G401.6 (cell line): ENCODE results near the gene CORO2A.
"Not testable (repeated sequence)": the region's sequence is repeated elsewhere in the genome, so short reads cannot be mapped to it uniquely, and the experiment has no call there.

Experiments
- FAIRE-seq: peaks from 2 replicates; lab custom pipeline; 2012; peaks lifted over from hg19 to GRCh38; lab: Jason Lieb, UNC

Gene CORO2A

DNA sequence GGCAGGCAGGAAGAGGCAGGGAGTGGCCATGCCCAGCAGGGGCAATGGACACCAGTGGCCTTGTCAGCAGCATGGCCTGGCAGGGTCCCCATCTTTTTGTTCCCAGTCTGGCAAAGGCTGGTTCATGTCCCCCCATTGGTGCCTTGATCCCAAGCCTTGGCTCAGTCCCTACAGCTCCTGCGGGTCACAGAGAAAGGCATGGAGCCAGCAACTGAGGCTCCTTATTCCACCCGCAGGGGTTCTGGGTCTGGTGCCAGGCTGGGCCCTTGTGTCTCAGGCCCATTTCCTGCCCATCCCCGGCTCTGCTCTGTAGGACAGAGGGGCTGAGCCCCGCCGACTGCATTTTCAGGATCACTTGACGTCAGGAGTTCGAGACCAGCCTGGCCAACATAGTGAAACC lies 87.4 kb downstream of the CORO2A start:
- no peak for FAIRE-seq

DNA sequence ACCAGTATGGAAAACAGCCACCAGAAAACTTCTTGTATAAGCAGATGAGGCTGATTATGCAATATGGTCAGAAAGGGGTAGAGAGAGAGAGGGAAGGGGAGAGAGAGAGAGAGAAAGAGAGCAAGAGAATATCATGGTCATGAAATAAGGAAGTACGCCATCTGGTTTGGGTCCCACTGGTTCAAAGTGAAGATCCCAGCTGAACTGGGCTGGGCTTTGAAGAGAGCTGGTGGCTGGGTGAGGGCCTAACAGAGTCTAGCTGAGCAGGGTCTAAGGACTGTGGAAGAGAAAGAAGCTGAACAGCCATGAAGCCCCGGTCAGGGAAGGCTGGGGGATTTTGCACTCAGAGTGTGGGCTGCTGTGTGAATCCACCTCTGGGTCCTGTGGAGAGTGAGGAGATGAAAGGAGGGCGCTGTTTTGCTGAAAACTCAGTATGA lies 88.0 kb downstream of the CORO2A start:
- FAIRE-seq: no peak

DNA sequence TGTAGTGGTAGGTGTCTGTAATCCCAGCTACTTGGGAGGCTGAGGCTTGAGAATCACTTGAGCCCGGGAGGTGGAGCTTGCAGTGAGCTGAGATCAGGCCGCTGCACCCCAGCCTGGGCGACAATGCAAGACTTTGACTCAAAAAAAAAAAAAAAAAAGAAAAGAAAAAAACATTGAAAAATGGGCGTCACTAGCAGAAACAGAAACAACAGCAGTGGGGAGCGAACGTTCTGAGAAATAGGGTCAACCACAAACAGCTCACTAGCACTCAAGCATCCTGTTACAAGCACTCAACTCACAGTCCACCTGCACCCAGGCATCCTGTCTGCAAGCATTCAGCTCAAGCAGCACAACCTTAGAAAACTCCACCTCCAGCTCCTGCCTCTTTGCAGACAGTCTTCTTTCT lies 90.6 kb downstream of the CORO2A start:
- no peak for FAIRE-seq

DNA sequence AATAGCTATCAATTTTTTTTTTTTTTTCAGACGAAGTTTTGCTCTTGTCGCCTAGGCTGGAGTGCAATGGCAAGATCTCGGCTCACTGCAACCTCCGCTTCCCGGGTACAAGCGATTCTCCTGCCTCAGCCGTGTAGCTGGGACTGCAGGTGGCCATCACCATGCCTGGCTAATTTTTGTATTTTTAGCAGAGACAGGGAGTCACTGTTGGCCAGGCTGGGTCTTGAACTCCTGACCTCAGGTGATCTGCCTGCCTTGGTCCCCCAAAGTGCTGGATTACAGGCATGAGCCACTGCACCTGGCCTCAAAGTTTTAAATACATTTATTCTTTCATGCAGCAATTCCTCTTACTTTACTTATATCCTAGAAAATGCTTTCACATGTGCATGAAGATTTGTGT lies 91.0 kb downstream of the CORO2A start:
- no peak for FAIRE-seq

DNA sequence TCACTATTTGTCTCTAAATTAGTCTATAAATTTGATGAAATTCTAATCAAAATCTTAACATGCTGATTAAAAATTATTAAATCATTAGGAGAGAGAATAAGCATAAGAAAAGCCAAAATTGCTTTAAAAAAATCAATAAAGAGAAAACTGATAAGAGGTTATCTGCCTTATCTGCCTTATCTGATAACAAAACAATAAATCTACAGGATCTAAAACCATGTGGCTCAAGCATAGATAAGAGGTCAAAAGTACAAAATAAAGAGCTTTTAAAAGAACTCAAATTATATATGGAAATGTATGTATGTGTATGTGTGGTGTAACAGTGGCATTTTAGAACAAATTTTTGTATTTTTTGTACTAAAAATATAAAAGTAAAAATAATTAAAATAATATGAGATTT lies 92.0 kb downstream of the CORO2A start:
- FAIRE-seq: peak; percentile 56

DNA sequence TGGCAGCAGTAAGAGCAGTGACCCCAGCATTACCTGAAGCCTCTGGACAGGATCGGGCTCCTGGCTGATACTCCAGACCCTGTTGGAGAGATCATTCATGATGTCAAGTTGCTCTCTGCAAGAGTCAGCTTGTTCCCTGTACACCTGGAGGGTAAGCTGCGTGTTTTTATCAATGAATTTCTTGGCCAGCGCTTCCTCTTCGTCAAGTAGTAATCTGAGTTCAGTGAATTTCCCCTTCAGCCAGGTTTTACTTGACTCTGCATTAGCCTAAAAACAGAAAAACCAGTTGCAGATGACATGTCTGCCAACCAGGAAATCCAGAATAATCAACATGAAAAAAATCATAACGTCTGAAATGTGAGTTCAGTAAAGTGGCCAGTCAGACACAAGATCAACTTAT lies 92.5 kb downstream of the CORO2A start:
- no peak for FAIRE-seq

DNA sequence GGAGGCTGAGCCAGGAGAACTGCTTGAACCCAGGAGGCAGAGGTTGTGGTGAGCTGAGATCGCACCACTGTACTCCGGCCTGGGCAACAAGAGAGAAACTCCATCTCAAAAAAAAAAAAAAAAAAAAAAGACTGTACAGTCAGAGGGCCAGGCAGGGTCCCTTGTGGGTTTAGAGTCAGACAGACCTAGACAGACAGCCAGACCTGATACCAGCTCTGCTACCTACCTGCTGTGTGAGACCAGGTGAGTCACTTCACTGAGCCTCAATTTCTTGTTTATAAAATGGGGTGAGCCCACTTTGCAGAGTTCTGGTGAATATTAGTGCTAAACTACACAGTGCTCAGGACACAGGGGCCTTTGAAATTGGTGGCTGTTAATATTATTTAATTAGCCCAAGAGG lies 93.1 kb downstream of the CORO2A start:
- no peak for FAIRE-seq

DNA sequence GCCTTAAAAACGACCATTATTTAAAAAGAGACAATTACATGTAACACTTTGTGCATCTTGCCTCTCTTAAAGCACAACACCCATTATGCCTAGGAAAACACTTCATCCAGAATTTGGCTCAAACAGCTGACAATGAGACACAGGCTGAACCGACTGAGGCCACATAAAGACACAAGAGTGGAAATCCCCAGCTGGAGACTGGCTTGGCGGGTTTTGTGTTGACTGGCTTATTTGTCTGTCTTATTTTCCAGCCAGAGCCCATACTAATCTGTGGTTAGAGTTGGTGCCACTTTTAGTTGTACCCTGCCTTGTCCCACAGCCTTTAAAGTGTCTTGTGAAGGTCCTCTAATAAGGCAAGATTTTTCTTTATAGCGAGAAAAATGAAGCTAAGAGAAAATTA lies 94.6 kb downstream of the CORO2A start:
- no peak for FAIRE-seq

DNA sequence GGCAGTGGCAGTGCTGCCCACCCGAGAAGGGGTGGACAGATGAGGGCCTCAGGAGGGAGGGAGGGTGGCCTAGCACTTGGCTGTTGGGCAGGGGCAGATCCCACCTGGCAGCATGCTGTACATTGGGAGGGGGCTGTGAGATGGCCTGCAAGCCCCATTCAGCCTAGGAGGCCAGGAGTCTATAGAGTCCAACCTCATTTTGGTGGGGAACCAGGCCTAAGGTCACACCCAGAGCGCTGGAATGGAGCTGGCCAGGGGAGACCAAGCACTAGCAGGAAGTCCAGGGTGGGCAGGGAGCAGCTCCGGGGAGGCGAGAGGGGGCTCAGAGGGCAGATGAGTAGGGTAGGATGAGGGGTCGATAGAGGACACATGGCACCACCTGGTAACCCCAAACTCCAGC lies 96.3 kb downstream of the CORO2A start:
- FAIRE-seq: no peak

DNA sequence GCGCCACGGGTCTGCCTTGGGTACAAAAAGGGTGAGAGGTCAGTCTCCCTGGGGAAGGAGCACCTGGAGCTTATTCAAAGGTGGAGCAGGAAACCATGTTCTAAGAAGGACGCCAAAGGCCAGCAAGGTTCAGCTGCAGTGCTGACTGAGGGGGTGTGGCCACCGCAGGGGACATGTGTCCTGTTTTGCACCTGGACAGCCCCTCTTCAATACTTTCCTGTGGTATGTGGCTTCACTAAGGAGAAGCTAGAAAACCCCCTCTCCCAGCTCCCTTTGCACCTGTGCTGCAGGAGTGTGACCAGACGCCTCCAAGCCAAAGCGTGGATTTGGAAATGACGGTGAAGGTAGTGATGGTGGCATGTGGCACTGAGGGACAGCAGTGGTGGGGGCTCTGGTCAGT lies 97.0 kb downstream of the CORO2A start:
- no peak for FAIRE-seq

DNA sequence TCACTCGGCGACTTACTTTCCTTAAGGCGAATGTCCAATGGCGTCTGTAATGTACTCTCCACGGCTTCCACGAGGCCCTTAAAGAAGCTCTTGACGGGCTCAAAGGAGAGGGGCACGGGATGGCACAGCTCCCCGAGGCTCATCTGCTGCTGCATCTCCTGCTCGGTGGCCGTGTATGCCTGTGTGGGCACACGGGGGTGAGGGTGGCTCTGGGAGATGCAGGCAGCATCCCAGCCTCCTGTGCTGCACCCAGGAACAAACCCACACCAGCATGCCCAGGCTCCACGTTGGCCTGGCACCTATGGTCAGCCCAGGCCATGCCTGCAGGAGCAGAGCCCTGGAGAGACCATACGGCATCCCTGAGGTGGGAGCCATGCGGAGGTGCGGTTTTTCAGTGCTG lies 97.6 kb downstream of the CORO2A start:
- no peak for FAIRE-seq

DNA sequence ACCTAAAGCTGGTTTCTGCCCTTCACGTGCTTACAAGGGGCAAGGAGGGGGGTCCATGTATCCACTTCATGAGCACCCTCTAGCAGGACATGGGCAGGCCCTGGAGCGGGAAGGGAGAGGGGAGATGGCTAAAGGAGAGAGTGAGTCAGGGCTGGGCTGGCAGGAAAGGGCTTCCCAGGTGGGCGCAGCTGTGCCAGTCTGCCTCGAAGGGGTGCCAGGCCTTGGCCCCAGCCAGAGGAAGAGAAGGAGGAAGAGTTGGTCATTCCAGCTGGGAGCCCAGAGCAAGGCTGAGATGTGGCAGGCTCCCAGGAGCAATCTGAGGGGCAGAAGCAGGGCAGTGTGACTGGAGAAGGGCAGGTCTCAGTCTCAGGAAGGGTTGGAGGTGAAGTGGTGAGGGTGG lies 98.1 kb downstream of the CORO2A start:
- no peak for FAIRE-seq

DNA sequence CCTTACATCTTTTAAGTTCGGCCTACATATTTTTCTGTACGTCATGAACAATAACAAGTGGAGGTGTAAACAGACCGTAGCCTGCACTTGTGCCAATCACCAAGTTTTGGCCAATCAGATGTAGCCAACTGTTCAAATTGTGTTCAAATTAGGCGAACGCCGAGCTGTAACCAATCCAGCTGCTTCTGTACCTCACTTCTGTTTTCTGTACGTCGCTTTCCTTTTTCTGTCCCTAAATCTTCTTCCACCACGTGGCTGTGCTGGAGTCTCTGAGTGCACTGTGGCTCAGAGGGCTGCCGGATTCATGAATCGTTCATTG lies 99.9 kb downstream of the CORO2A start:
- no peak for FAIRE-seq

DNA sequence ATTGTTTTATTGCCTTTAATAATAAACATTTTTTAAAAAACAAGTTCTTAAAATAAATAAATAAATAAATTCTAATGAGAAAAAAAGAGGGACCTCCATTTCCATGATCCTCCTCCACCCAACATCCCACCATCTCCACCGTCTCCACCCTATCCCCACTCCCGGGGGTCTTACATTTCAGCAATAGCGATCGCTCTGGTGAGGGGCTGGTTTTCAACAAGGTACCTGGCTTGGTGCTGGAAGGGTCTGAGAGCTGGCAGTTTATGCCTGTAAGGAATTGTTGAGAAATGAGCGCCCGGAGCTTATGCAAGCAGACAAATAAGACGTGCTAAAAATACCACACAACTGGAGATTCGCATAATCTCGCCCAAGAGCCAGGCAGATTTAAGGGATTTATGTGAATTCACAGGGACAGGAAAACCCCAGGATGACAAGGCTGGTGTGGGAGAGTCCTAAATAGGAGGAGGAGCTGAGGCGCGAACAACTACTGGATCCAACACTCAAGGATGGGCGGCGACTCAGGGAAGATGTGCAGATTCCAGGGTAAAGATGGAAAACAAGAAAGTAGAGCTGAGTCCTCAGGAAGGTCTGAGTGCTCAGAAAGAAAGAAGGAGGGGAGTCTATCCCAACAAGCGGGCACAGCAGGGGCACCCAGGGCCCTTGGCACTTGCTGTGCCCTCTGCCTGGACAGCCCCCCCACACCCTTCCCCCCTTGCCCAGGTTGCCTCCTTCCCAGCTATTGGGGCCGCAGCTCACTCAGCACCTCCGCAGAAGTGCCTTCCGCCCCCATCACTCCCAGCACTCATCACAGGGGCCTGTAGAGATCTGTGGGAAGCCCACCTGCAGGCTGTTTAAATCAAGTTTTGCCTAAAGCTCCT lies 100.5 kb downstream of the CORO2A start:
- FAIRE-seq: no peak

DNA sequence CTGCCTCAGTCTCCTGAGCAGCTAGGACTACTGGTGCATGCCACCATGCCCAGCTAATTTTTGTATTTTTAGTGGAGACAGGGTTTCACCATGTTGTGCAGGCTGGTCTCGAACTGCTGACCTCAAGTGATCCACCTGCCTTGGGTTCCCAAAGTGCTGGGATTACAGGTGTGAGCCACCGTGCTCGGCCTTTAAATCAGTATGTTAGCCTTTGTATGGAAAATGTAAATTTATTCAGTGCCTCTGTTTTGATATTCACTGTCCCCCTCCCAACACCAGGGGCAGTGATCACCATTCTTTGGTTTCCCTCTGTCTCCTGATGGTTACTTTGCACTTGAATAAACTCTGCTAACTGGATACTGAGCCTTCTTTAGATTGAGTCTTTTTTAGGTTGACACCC lies 101.8 kb downstream of the CORO2A start:
- FAIRE-seq: not testable (repeated sequence)

DNA sequence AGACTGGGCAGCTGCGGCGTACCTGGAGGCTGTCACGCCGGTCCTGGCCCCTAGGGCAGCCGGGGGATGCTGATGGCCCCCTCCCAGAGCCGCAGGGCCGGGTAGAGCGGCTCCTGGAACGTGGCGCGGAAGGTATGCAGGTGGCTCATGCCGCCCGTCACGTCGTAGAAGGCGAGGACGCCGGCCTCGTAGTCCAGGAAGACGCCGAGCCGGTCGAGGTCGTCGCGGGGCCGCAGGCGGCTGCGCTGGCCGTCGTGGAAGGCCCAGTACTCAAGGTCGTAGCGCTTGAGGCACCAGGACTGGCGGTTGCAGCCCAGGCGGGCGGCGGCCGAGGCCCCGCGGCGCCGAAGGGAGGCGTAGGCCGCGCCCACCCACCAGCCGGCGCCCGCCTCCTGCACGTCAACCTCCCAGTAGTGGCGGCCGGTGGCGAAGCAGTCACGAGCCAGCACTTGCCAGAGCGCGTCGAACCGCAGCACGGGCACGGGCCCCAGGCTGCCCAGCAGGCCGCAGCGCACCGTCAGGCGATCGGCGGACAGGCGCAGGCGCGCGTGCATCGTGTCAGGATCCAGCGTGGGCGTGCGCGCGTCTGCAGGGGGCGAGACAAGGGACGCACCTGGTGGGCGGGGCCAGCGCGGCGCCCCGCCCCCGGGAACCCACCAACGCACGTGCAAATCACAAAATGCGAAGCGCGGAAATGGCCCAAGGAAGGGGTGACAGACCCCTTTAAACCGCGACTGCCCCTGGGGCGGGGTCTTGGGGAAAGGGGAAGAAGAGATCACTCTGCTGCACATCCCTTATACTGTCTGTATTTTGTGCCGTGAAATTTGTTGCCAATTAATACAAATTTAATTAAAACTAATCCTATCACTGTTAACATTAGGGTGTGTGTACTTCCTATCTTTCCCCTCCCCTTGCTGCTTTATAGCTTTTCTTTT lies 104.8 kb downstream of the CORO2A start:
- FAIRE-seq: no peak

DNA sequence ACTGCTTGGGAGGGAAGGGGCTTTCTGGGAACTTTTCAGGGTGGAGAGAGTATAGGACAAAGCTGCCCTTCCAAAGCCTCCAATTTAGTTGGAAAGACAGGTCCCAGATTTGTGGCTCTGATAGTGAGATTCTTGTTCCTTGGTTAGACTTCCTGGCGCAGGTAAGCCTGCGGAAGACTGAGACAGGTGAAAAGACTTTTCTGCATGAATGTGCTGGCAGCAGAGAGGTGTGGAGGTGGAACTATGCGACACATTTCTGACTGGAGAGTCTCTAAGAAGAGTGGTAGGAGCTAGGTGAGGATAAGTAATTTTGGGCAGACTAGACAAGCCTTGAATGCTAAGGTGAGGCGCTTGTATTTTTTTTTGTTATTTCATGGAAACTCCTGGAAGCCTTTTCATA lies 106.0 kb downstream of the CORO2A start:
- no peak for FAIRE-seq

DNA sequence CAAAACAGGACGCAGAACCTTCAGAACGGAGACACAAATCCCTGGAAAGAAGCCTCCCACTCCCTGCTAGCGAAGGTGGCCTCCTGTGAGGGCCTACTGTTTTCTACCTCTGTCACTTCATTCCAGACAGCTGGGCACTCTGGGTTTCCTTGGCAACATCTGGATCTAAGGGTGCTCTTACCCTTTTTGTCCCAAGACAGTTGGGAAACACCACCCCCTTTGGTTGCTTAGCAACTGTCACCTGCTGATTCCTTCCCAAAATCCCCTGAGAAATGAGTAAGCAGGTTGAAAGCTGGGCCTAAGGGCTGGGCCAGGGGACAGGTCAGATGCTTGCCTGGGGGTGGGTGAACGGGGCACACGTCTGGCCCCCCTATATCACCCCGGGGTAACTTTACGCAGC lies 106.5 kb downstream of the CORO2A start:
- FAIRE-seq: no peak

DNA sequence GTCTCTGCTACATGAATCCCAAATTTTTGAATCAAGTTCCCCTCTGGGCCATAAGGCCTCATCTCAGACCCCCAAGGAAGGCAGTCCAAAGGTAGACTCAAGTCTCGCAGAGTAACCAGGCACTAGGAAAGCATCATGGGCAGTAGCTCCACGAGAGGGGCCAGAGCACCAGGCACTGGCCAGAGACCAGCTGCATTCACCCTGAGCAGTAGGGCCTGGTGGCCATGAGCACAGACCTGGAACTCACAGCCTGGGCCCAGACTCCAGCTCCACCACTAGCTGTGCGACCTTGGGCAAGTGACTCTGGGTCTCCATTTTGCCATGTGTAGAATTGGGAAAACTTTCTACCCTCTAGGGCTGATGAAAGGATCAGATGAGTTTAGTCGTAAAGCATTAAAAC lies 107.4 kb downstream of the CORO2A start:
- no peak for FAIRE-seq

DNA sequence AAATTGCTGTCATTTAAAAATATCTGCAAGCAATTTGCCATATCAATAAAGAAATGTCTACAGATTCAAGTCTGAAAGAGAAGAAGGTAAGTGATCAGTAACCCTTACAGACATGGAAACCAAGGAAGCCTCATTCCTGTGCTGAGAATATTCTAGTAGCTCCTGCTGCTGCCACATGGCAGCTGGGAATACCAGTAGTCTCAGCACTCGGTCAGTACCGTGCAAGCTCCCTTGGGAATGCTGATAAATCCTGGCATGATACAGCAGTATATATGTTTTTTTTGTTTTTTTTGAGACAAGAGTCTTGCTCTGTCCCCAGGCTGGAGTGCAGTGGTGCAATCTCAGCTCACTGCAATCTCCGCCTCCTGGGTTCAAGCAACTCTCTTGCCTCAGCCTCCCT lies 108.0 kb downstream of the CORO2A start:
- FAIRE-seq: no peak

DNA sequence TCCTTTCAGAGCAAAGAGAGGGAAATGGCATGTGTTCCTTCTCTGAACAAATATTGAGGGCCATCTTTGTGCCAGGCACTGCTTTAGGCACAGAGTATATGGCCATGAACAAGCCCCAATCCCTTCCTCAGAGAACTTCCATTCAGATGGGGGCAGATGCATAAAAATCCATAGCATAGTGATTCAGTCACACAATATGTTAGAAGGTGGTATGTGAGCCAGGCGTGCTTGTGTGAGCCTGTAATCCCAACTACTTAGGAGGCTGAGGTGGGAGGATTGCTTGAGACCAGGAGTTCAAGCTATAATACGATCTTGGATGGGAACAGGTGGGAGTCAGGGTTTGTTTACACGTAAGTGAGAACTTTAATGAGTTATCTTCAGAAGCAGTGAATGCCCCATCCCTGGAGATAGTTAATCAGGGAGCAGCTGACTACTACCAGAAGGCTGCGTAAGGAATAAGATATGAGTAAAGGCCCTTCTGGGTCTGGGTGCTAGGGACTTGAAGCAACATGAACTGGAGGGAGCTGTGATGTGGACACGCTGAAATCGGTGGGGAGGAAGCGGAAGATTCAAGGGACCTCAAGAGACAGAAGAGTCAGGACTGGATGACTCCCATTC lies 108.8 kb downstream of the CORO2A start:
- FAIRE-seq: no peak

DNA sequence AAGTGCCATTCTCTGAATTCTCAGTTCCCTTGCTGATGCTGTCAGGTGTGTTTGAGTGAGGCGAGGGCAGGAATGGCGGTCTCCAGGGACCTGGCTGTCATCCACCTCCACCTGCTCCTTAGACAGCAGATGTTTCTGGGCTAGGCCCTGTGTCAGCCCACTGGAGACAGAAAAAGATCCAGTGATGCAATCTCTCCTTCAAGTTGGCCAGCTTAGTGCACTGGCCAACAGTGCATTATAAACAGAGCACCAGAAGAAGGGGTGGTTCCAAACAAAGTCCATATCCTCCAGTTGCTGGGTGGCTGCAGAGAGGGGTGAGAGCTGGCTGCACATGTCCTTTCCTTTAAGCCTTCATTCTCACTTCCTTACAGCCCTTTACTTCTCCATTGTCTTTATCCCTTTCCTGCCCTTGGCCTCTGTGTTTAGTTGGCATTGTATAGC lies 109.4 kb downstream of the CORO2A start:
- FAIRE-seq: no peak
